Stimulated activated CD4-positive, alpha-beta T cell treated with anti-CD3 and anti-CD28 coated beads, Interleukin-12 subunit alpha, Interleukin-12 subunit beta, amount 100 ng/mL, for 4 hours (primary cell): ENCODE measurements around the gene ERBB4.
"Not testable (repeated sequence)": the region's sequence is repeated elsewhere in the genome, so short reads cannot be mapped to it uniquely, and the experiment has no call there.

Experiments
- DNase-seq: peaks from one replicate; pipeline ENCODE4 v3.0.0-alpha.2; 2020

The ERBB4 gene

GRCh38 chr2:212037062-212037461, 501.5 kb downstream of the ERBB4 start:
- no peak for DNase-seq

GRCh38 chr2:212034841-212035585, 503.6 kb downstream of the ERBB4 start:
- no peak for DNase-seq

- DNase-seq: no peak
Observed at GRCh38 chr2:212033888-212034287, 504.7 kb downstream of the ERBB4 start.

- no peak for DNase-seq
Observed at GRCh38 chr2:212032536-212033219, 505.9 kb downstream of the ERBB4 start.

GRCh38 chr2:212032032-212032431, 506.6 kb downstream of the ERBB4 start:
- DNase-seq: no peak

GRCh38 chr2:212030709-212031108, 507.9 kb downstream of the ERBB4 start:
- DNase-seq: no peak

- no peak for DNase-seq
Observed at GRCh38 chr2:212028798-212029394, 509.7 kb downstream of the ERBB4 start.

GRCh38 chr2:212027681-212028628, 510.6 kb downstream of the ERBB4 start:
- DNase-seq: no peak

GRCh38 chr2:212024040-212024439, 514.6 kb downstream of the ERBB4 start:
- DNase-seq: no peak

GRCh38 chr2:212022966-212023365, 515.6 kb downstream of the ERBB4 start:
- DNase-seq: no peak

GRCh38 chr2:212021947-212022346, 516.7 kb downstream of the ERBB4 start:
- no peak for DNase-seq

GRCh38 chr2:212015588-212015987, 523.0 kb downstream of the ERBB4 start:
- no peak for DNase-seq

- DNase-seq: no peak
Observed at GRCh38 chr2:212013626-212014025, 525.0 kb downstream of the ERBB4 start.

GRCh38 chr2:212010305-212010704, 528.3 kb downstream of the ERBB4 start:
- not testable (repeated sequence) for DNase-seq

- no peak for DNase-seq
Observed at GRCh38 chr2:212007972-212008371, 530.6 kb downstream of the ERBB4 start.

GRCh38 chr2:212005085-212005671, 533.4 kb downstream of the ERBB4 start:
- no peak for DNase-seq

GRCh38 chr2:212001325-212001724, 537.3 kb downstream of the ERBB4 start:
- DNase-seq: no peak

- no peak for DNase-seq
Observed at GRCh38 chr2:211996857-211997256, 541.7 kb downstream of the ERBB4 start.

GRCh38 chr2:211994806-211995205, 543.8 kb downstream of the ERBB4 start:
- no peak for DNase-seq

- no peak for DNase-seq
Observed at GRCh38 chr2:211990335-211990734, 548.3 kb downstream of the ERBB4 start.

GRCh38 chr2:211986313-211986712, 552.3 kb downstream of the ERBB4 start:
- no peak for DNase-seq

GRCh38 chr2:211985393-211985792, 553.2 kb downstream of the ERBB4 start:
- DNase-seq: no peak

GRCh38 chr2:211982162-211982561, 556.4 kb downstream of the ERBB4 start:
- DNase-seq: no peak
